ENCODE data around the gene PPFIA2.
"Not testable (repeated sequence)": the region's sequence is repeated elsewhere in the genome, so short reads cannot be mapped to it uniquely, and the experiment has no call there.

PPFIA2 gene

GRCh38 chr12:81627336-81628189 lies 131.6 kb downstream of the PPFIA2 start:
- peak; percentile 33 to 61 for DNase-seq (ENCODE audit: low spot score in 2 of 2)
- no peaks in the 10 kb centered on the region for H3K4me1 ChIP-seq
- H3K9me3 ChIP-seq, result no peaks in the 10 kb centered on the region
- in situ Hi-C loops (cut with MboI; ENCODE audit: low sequenced_read_pairs), result loop anchor here (5.0 kb wide), 1 partner anchor 180 kb away; no protein-coding TSS in a partner anchor
- H3K36me3 ChIP-seq (replicated peaks), result no peaks in the 10 kb centered on the region
- H3K4me3 ChIP-seq, result no peak overlapping the region
- no peaks in the 10 kb centered on the region for H3K27me3 ChIP-seq (ENCODE audit: low read depth)

GRCh38 chr12:81626406-81626805 lies 132.7 kb downstream of the PPFIA2 start:
- H3K9me3 ChIP-seq, result no peaks in the 10 kb centered on the region
- H3K36me3 ChIP-seq (replicated peaks), result no peaks in the 10 kb centered on the region
- no peak for DNase-seq (ENCODE audit: low spot score in 2 of 2)
- H3K4me3 ChIP-seq, result no peak overlapping the region
- in situ Hi-C loops (cut with MboI; ENCODE audit: low sequenced_read_pairs), result loop anchor here (5.0 kb wide), 1 partner anchor 179 kb away; no protein-coding TSS in a partner anchor
- H3K27me3 ChIP-seq (ENCODE audit: low read depth), result no peaks in the 10 kb centered on the region
- H3K4me1 ChIP-seq, result no peaks in the 10 kb centered on the region

- Histone ChIP-seq H3K9me3 (no peaks in the 10 kb centered on the region; the same call in 1 of the 2 replicates), H3K4me1 (peaks cover 4% of the 10 kb centered on the region), H3K27me3 (ENCODE audit: low read depth) (no peaks in the 10 kb centered on the region), H3K36me3 (replicated peaks) (no peaks in the 10 kb centered on the region), H3K4me3 (no peak overlapping the region)
- DNase-seq (ENCODE audit: low spot score in 2 of 2), result peak; percentile 28 to 53
- in situ Hi-C loops (cut with MboI; ENCODE audit: low sequenced_read_pairs), result no loop called here
Measured at GRCh38 chr12:81617915-81618314, 141.2 kb downstream of the PPFIA2 start.

DNA sequence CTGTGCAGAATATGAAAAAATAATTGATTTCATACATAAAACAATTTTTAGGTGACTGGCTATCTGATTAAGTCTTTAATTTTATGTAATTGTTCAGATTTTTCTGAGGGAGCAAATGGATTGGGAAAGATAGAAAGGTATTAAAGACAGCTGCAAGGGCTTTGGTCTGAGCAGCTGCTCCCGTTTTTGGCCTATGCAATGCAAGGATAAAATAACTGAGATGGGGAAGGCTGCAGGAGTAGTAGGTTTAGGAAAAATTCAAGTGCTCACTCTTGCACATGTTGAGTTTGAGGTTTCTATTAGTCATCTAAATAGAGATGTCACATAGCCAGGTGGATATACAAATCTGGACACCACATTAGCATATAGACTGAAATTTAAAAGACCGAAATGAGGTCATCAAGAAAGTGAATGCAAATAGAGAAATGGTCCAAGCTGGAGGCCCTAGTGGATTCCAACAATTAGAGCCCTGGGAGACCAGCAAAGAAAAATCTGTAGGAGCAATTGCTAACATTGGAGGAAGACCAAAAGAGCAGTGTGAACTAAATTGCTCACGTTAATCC lies 144.0 kb downstream of the PPFIA2 start:
- Histone ChIP-seq H3K27me3 (ENCODE audit: low read depth) (no peaks in the 10 kb centered on the region), H3K4me3 (no peak overlapping the region), H3K4me1 (peaks cover 4% of the 10 kb centered on the region), H3K9me3 (no peaks in the 10 kb centered on the region; the same call in 1 of the 2 replicates), H3K36me3 (replicated peaks) (no peaks in the 10 kb centered on the region)
- DNase-seq (ENCODE audit: low spot score in 2 of 2), result no peak
- in situ Hi-C loops (cut with MboI; ENCODE audit: low sequenced_read_pairs), result no loop called here

DNA sequence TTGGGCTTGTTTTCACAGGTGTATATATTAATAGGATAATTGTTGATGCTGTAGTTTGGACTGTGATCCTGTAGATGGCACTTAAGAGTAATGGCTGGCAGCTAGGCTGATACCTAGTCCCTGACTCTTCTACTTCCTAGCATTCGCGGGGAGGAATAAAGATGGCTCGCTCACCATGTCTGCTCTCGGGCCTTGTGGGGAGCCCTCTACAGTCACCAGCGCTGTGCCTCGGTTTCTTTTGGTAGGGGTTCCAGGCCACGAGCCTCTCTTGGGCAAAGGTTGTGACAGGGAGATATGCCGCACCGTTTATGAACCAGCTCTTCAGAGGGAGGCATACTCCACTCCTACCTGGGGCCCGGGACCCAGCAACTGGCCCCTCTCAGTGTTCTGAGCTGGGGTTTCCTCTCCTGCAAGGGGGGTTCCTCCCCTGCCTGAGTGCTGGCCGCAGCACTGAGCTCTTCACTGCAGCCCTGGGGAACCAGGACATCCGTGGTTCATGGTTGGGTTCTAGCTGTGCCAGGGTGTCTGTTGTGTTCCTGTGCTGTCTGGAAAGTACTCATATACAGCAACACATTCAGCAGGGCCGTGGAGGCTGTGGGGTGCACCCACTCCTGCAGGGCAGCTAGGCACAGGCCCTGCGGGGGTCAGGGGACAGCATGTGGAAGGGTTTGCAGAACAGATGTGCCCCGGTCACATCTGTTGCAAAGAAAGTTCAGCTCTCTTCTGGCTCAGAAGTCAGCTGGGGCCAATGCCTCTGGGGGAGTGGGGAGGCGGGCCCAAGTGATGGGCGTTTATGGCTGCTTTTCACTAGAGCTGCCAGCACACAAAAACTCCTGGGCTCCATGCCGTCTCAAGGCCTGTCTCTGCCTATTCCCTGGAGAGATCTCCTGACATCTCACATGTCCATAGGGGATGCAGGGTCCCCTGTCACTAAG lies 147.9 kb downstream of the PPFIA2 start:
- Histone ChIP-seq H3K4me3 (no peak overlapping the region), H3K27me3 (ENCODE audit: low read depth) (no peaks in the 10 kb centered on the region), H3K36me3 (replicated peaks) (no peaks in the 10 kb centered on the region), H3K4me1 (no peaks in the 10 kb centered on the region), H3K9me3 (no peaks in the 10 kb centered on the region)
- in situ Hi-C loops (cut with MboI; ENCODE audit: low sequenced_read_pairs), result no loop called here
- DNase-seq (ENCODE audit: low spot score in 2 of 2), result peak in 1 of 2 experiments; percentile 30

GRCh38 chr12:81597928-81598604 lies 161.1 kb downstream of the PPFIA2 start:
- peak in 1 of 2 experiments; percentile 69 for DNase-seq (ENCODE audit: low spot score in 2 of 2)
- no peak overlapping the region for H3K4me3 ChIP-seq
- in situ Hi-C loops (cut with MboI; ENCODE audit: low sequenced_read_pairs), result no loop called here
- no peaks in the 10 kb centered on the region for H3K27me3 ChIP-seq (ENCODE audit: low read depth)
- no peaks in the 10 kb centered on the region for H3K36me3 ChIP-seq (replicated peaks)
- H3K9me3 ChIP-seq, result no peaks in the 10 kb centered on the region
- peaks cover 15% of the 10 kb centered on the region for H3K4me1 ChIP-seq

- Histone ChIP-seq H3K36me3 (replicated peaks) (no peaks in the 10 kb centered on the region), H3K4me1 (peaks cover 19% of the 10 kb centered on the region), H3K4me3 (no peak overlapping the region), H3K27me3 (ENCODE audit: low read depth) (no peaks in the 10 kb centered on the region), H3K9me3 (peaks cover 3% of the 10 kb centered on the region; the same call in 1 of the 2 replicates)
- DNase-seq (ENCODE audit: low spot score in 2 of 2), result no peak
- in situ Hi-C loops (cut with MboI; ENCODE audit: low sequenced_read_pairs), result no loop called here
Measured at GRCh38 chr12:81596558-81596957, 162.6 kb downstream of the PPFIA2 start.

DNA sequence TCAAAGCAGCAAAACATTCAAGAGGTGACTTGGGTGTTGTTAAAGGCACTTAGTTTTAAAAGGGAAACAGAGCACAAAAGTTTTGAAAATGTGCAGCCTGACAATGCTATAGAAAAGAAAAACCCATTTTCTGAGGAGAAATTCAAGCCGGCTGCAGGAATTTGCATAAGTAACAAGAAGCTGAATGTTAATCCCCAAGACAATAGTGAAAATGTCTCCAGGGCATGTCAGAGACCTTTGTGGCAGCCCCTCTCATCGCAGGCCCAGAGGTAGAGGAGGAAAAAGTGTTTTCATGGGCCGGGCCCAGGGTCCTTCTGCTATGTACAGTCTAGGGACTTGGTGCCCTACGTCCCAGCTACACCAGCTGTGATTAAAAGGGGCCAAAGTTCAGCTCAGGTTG lies 167.9 kb downstream of the PPFIA2 start:
- Histone ChIP-seq H3K36me3 (replicated peaks) (no peaks in the 10 kb centered on the region), H3K9me3 (peaks cover 9% of the 10 kb centered on the region), H3K4me3 (no peak overlapping the region), H3K27me3 (ENCODE audit: low read depth) (no peaks in the 10 kb centered on the region), H3K4me1 (peaks cover 7% of the 10 kb centered on the region)
- peak; percentile 73 to 74 for DNase-seq (ENCODE audit: low spot score in 2 of 2)
- in situ Hi-C loops (cut with MboI; ENCODE audit: low sequenced_read_pairs), result no loop called here

GRCh38 chr12:81590703-81591102 lies 168.4 kb downstream of the PPFIA2 start:
- H3K27me3 ChIP-seq (ENCODE audit: low read depth); in situ Hi-C loops (cut with MboI; ENCODE audit: low sequenced_read_pairs): not testable (repeated sequence)

DNA sequence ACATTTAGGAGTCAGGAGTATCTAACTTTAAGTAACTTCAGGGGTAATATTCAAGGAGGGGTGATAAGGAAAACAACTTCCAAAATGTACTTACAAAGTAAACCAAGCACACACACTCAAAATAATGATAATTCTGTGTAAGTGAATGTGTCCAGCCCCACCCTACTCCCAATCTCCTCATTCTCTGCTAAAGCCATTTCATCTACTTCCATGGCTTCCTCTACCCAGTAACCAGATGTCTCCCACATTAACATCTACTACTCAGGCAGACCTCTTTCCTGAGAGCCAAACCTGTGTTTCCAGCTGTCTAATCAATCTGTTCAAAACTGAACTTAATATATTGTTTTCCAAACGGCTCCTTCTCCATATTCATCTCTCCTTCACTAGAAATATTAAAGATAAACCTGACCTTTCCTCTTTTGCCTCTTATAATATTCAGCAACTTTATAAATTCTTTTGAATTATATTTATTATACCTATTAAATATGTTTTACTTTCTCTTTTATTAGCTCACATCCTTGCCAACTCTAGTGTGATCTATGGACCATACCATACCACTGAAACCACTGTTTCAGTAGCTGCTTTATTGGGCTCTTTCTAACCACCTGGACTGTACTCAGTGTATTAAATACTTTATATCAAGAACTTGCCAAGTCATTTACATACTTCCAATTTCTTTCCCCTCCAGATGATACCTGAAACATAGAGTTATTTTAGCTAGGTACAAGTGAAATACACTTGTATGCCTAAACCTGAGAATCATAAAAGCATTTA lies 170.7 kb downstream of the PPFIA2 start:
- in situ Hi-C loops (cut with MboI; ENCODE audit: low sequenced_read_pairs), result no loop called here
- H3K4me1 ChIP-seq, result peaks cover 7% of the 10 kb centered on the region; the same call in 1 of the 2 replicates

More at GRCh38 chr12:81590703-81591102, 168.4 kb downstream of the PPFIA2 start:
- not testable (repeated sequence) for DNase-seq (ENCODE audit: low spot score in 2 of 2); H3K4me1 ChIP-seq; H3K36me3 ChIP-seq (replicated peaks); H3K9me3 ChIP-seq; H3K4me3 ChIP-seq

GRCh38 chr12:81585787-81586186 lies 173.4 kb downstream of the PPFIA2 start:
- DNase-seq (ENCODE audit: low spot score in 2 of 2), result no peak
- H3K9me3 ChIP-seq, result peaks cover 5% of the 10 kb centered on the region
- H3K4me1 ChIP-seq, result no peaks in the 10 kb centered on the region
- H3K36me3 ChIP-seq (replicated peaks), result no peaks in the 10 kb centered on the region
- H3K4me3 ChIP-seq, result no peak overlapping the region
- in situ Hi-C loops (cut with MboI; ENCODE audit: low sequenced_read_pairs), result no loop called here
- no peaks in the 10 kb centered on the region for H3K27me3 ChIP-seq (ENCODE audit: low read depth)

More for the DNA sequence above, 170.7 kb downstream of the PPFIA2 start:
- peaks cover 9% of the 10 kb centered on the region for H3K9me3 ChIP-seq
- DNase-seq (ENCODE audit: low spot score in 2 of 2), result no peak
- no peaks in the 10 kb centered on the region for H3K27me3 ChIP-seq (ENCODE audit: low read depth)
- H3K4me3 ChIP-seq, result no peak overlapping the region
- H3K36me3 ChIP-seq (replicated peaks), result no peaks in the 10 kb centered on the region

GRCh38 chr12:81573228-81573627 lies 185.9 kb downstream of the PPFIA2 start:
- H3K36me3 ChIP-seq (replicated peaks), result no peaks in the 10 kb centered on the region
- no peak overlapping the region for H3K4me3 ChIP-seq
- DNase-seq (ENCODE audit: low spot score in 2 of 2), result no peak
- no peaks in the 10 kb centered on the region for H3K9me3 ChIP-seq
- H3K27me3 ChIP-seq (ENCODE audit: low read depth), result no peaks in the 10 kb centered on the region
- H3K4me1 ChIP-seq, result no peaks in the 10 kb centered on the region
- in situ Hi-C loops (cut with MboI; ENCODE audit: low sequenced_read_pairs), result no loop called here
